NT2/D1 (cell line): ENCODE results near the gene HS6ST1.

Experiments
- SUZ12 ChIP-seq: IDR thresholded peaks from 2 replicates; pipeline ENCODE4 v1.6.1; 2011; ENCODE audit not compliant: insufficient read length, insufficient read depth; ENCODE audit errors: extremely low read depth
- YY1 ChIP-seq: IDR thresholded peaks from 2 replicates; pipeline ENCODE4 v1.6.1; 2011; ENCODE audit not compliant: insufficient read length, insufficient read depth
- ZNF274 ChIP-seq: IDR thresholded peaks from 2 replicates; pipeline ENCODE4 v1.6.1; 2011; ENCODE audit warnings: mild to moderate bottlenecking, low read depth, low read length

DNA sequence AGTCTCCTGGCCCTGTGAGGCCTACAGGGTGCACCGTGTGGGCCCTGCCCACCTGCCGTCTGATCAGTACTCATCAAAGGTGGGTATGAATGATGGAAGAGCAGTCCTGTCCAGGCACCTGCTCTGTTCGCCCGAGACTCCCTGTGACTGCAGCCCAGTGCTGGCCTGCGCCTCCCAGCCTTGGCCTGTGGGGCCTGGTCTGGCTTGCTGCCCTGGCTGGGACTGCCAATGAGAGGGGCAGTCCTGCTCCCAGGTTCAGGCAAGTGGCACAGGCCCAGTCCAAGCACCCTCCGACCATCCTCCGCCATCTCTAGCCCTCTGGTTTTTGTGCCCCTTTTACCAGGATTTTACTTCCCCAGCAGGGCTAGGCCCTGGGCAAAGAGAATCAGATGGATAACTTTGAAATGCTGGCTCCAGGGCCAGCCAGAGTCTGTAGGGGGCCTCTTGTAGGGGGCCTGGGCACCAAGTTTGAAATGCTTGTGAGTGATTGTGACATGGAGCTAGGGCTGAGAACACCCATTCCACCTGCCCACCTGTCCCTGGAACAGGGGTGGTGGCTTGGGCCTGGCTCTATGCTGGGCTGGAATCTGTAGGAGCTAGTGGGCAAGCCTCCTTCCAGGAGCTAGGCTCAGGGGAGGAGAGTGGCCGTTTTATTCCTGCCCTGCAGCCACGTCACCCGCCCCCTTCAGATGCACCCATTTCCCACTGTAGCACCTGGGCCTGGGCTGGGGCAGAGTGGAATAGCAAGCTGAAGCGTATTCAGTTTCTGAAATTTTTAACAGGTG is 8.7 kb upstream of the HS6ST1 start:
- TF ChIP-seq YY1: no peak
- no peak for TF ChIP-seq ZNF274
- no peak for TF ChIP-seq SUZ12
